ENCODE measurements around the gene SLC33A1.
A peak's percentile ranks its signal among the peaks of the same experiment; 100 is the strongest.

SLC33A1 gene

GRCh38 chr3:155785662-155786295 lies 68.4 kb downstream of the SLC33A1 start:
- no peak for DNase-seq (ENCODE audit: low read depth)
- TF ChIP-seq CTCF (IDR thresholded peaks at IDR 0.05; ENCODE audit: control insufficient read depth, extremely low read depth, insufficient read depth), result no peak
- H3K4me3 ChIP-seq (ENCODE audit: low read depth, low read length), result no peak overlapping the region

DNA sequence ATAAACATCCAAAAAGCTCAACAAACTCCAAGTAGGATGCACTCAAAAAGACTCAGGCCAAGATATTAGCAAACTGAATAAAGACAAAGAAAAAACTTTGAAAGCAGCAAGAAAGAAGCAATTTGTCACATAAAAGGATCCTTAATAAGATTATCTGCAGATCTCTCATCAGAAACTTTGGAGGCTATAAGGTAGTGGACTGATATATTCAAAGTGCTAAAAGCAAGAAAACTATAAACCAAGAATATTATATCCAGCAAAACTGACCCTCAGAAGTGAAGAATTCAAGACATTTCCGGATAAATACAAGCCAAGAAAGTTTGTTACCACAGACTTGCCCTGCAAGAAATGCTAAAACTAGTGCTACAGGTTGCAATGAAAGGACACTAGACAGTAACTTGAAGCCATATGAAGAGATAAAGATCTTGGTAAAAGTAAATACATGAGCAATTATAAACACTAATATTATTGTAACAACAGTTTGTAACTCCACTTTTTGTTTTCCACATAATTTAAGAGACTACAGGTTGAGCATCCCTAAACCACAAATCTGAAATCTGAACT lies 71.8 kb downstream of the SLC33A1 start:
- no peak for TF ChIP-seq CTCF (IDR thresholded peaks at IDR 0.05; ENCODE audit: control insufficient read depth, extremely low read depth, insufficient read depth)
- no peak overlapping the region for H3K4me3 ChIP-seq (ENCODE audit: low read depth, low read length)
- DNase-seq (ENCODE audit: low read depth), result peak; percentile 59

DNA sequence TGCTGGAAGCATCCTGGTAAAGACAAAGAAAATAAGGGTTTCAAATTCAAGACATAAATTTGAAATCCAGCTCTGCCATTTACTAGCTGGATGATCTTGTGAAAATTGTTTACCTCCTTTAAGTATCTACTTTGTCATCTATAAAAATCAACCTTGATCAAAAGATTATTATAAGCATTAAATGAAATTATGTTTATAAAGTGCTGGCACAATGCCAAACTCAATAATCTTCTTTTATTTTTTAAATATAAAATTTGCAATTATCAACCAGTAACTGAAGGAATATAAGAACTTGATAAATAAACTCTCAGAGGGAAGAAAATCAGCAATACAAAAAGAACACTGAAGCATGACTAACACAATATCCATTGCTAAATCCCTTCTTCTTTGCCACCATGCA lies 73.9 kb downstream of the SLC33A1 start:
- no peak for TF ChIP-seq CTCF (IDR thresholded peaks at IDR 0.05; ENCODE audit: control insufficient read depth, extremely low read depth, insufficient read depth)
- DNase-seq (ENCODE audit: low read depth), result no peak
- H3K4me3 ChIP-seq (ENCODE audit: low read depth, low read length), result no peak overlapping the region

GRCh38 chr3:155778462-155778861 lies 75.8 kb downstream of the SLC33A1 start:
- DNase-seq (ENCODE audit: low read depth), result no peak
- no peak for TF ChIP-seq CTCF (IDR thresholded peaks at IDR 0.05; ENCODE audit: control insufficient read depth, extremely low read depth, insufficient read depth)
- H3K4me3 ChIP-seq (ENCODE audit: low read depth, low read length), result no peak overlapping the region

DNA sequence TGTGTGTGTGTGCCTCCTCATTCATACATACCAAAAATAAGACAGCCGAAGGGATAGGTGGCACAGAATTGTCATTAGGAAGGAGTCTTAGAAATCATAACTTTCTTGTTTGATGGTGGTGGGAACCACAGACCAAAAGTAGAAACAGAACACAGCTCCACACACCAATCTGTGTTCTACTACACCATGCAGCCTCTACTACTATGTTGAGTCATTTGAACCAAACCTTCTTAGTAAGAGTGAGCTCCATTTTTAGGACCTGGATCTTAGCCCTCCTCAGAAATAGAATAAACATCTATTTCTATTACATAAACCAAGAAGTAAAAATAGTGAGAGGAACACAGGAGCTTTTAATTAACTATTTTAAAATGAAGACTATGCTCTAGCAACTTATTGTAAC lies 81.4 kb downstream of the SLC33A1 start:
- DNase-seq (ENCODE audit: low read depth), result no peak
- no peak overlapping the region for H3K4me3 ChIP-seq (ENCODE audit: low read depth, low read length)
- no peak for TF ChIP-seq CTCF (IDR thresholded peaks at IDR 0.05; ENCODE audit: control insufficient read depth, extremely low read depth, insufficient read depth)

DNA sequence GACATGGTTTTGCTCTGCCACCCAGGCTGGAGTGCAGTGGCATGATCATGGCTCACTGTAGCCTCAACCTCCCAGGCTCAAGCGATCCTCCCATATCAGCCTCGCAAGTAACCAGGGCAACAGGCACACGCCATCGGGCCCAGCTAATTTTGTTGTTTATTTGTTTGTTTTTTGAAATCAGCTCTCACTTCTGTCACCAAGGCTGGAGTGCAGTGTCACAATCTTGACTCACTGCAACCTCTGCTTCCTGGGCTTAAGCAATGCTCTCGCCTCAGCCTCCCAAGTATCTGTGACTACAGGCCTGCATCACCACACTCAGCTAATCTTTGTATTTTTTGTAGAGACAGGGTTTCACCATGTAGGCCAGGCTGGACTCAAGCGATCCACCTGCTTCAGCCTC lies 83.1 kb downstream of the SLC33A1 start:
- DNase-seq (ENCODE audit: low read depth), result no peak
- no peak overlapping the region for H3K4me3 ChIP-seq (ENCODE audit: low read depth, low read length)
- no peak for TF ChIP-seq CTCF (IDR thresholded peaks at IDR 0.05; ENCODE audit: control insufficient read depth, extremely low read depth, insufficient read depth)

Measured in LNCaP clone FGC (cell line).